IPS-NIHi11 (cell line): ENCODE results near the gene RASAL3.
A peak's percentile ranks its signal among the peaks of the same experiment; 100 is the strongest.

Experiments
- DNase-seq: peaks from one replicate; pipeline ENCODE4 v3.0.0; 2012; ENCODE audit warnings: mixed read lengths, low spot score

RASAL3 gene

DNA sequence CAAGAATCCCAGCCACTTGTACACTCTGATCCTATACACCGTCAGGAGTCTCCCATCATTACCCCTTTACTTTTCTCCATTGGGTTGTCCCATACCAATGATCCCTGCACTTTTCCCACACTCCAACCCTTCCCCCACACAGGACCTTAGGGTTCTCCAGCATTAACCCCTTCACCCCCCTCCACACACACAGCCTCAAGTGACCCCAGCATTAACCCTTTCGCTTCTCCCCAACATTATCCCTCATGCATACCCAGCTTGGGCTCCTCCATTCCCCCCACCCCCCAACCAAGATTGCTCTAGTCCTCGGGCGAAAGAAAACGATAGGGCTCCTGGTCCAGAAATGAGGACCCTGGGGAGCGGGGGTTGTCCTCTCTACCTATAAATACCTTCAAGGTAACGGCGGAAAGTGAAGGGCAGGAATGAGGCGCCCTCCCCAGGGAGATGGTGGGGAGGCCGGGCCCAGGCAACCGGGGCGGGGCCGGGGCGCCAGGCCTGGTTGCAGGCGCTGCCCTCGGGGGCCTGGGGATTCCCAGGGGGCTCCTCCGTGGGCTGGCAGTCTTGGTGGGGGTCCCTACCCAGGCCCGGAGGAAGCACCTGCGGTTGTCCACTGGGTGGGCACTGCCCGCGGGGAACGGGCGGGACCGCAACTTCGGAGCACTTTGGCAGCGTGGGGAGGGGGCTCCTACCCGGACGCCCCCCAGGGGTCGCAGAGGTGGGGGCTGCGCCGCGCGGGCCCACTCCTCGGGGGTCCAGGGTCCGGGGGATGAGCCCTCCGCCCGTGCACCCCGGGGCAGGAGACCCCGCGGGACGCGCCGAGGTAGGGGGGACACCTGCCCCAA lies 15.3 kb downstream of the RASAL3 start:
- DNase-seq = peak; percentile 49

DNA sequence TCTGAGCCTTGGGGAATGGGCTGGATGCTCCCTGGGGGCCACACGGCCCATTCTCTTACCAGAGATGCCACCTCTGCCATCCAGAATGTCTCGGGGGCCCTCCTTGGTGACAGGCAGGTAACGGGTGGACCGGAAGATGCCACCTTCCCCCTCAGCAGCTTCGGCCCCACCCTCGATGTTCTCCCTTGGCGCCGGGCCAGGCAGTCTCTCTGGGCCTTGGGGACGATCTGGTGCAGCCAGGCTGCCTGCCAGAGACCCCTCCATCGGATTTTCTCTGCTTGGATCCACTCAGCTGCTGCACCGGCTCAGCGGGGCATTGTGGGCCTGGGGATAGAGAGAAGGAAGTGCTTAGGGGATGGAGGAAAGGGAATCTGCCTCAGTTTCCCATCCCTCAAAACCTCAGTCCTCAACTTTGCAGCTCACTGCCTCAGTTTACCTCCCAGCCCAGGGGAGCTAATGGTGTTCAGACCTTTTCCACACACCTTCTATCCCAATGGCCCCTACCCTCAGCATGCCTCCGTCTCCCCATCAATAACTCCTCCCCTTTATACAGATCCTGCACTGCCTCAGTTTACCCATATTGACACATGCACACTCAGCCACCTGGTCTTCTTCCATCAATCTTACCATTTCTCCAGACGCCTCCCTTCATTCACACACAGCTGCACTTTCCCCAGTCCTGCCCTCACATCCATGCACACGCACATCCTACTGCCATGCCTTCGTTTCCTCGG lies 16.1 kb downstream of the RASAL3 start:
- no peak for DNase-seq

DNA sequence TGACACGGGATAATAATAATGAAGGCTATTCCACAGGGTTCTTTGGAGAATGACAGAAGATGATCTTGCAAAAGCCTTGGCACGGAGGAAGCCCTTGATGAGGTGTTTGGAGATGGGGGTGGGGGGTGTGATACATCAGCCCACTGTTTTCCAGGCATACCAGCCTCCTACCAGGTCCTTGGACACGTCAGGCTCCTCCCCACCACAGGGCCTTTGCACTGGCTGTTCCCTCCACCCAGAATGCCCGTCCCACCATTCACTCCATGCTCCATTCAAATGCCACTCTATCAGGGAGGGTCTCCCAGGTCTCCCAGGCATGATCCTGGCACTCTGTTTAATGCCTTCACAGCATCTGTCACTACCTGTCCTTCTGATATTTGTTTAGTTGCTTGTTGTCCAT lies 17.3 kb downstream of the RASAL3 start:
- DNase-seq = no peak

DNA sequence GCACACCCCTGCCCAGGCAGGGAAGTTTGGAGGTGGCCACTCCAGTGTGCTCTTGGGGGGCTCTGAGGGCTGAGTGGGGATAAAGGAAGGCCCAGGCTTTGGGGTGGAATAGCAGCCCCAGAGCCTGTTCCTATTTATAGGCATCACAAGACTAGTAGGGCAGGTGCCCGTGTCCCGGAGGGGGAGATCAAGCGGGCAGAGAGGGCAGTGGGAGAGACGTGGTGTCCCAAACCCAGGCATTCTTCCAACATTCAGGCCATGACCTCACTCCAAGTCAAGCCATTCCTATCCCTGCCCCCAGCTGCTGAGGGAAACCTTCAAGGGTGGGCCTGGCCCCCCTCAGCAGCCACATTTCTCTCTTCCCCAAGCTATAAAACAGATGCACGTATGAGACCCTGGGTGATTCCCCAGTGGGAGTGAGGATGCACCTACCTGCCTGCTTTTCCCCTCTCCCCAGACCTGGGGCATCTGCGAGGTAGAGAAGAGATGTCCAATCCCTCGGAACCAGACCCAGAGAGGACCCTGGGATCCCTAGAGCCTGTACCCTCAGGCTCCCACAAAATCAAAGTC lies 18.5 kb downstream of the RASAL3 start:
- DNase-seq = no peak

DNA sequence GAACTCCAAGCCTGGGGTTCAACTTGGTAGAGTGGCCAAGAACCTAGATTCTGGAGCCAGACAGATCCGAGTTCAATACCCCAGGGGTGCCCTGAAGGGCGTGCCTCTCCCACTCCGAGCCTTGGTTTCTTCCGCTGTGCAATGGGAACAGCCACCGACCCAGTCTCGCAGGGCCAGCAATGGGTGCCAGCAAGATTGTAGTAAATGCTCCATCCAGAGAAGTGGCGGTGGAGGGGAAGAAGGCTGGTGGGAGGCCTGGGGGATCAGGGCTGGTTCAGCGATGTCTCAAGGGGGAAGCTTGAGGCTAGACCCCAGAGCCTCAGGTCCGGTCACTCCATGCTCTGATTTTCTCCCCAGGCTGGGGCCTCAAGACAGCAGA lies 19.1 kb downstream of the RASAL3 start:
- no peak for DNase-seq

DNA sequence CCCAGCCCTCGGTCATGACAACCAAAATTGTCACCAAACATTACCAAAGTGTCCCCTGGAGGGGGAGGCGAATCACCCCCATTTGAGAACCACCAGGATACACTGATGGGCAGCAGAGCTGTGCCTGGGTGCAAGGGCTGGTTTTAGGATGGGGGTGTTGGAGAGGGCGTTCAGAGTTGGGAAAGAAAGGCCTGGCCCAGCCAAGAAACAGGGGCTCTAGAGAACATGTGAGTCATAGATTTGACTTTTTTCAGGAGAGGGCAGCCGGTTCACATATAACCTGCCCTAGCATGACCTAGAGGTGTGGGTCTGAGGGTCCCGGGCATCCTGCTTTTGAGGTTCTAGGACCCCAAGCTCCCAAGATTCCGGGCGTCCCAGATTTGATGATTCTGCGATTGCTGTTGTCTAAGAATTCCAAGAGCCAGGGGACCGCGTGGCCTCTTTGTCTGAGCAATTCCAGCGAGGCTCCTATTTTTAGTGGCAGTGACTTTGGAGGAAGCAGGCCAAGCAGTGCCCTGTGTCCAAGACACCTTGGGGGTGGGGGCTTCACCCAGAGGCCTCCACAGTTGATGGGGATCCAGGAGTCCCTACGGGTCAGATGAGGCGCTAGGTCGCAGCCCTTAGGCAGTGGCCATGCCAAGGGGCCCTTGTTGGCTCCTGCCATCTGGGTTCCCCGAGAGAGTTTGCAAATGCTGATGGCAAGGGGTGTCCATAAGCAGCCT lies 19.7 kb downstream of the RASAL3 start:
- no peak for DNase-seq

DNA sequence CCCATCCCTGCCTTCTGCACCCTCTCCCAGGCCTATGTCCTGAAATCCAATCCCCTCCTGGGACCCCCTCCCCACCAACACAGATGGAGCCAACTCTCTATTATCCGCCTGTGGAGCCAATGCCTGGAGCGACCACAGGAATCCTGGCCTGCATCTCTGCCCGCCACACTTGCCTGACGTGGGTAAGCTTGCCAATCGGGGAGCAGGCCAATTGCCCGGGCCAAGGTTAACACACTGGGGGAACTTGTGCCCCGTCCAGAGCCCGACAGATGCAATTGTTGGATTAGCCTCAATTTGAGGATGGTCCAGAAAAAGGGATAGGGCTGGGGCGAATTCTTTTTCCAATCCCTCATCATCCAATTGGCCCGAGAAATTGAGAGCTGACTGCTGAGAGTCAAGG lies 20.5 kb downstream of the RASAL3 start:
- no peak for DNase-seq

DNA sequence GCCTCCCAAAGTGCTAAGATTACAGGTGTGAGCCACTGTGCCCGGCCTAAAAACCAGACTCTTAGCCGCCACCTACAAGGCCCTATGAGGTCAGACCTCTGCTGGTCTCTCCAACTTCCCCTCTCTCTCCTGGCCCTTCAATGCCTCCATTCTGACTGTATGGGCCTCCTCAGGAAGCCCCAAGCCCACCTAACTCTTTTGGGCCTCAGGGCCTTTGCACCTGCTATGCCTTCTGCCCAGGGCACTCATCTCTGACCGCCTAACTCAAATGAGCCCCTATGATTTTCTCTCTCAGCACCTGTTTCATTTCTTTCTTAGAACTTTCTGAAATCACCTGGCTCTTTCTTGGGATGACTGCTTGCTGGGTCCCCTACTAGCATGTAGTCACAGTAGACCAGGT lies 21.0 kb downstream of the RASAL3 start:
- DNase-seq = no peak

DNA sequence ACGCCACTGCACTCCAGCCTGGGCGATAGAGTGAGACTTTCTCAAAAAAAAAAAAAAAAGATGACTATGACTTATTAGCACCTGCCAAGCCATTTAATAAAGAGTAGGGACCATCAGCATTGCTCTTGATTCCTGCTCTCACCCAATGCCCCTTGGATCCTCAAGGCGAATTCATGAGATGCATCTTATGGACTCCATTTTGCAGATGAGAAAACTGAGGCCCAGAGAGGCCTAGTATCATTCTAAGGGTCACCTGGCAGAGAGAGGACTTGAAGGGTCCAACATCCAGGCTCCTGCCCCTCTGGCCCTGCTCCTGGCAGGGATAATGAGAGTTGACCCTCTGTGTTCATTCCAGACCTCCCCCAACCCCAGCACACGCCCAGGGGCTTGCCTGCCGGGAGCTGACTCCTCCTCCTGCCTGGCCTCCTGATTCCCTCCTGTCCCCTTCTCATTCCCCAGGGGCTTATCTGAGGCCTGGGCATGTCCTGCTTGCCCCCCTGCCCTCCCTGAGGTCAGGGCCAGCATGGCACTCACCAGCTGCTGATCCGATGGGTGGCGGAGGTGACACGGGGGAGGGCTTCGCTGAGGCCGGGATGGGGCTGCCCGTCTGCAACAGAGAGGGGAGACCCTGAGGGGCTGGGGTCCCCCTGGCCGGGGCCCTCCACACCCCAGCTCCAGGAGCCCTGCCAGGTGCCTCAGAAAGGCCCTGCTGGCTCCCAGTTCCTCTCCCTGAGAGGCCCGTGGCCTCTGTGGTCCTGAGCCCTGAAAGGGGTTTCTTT lies 22.0 kb downstream of the RASAL3 start:
- no peak for DNase-seq

DNA sequence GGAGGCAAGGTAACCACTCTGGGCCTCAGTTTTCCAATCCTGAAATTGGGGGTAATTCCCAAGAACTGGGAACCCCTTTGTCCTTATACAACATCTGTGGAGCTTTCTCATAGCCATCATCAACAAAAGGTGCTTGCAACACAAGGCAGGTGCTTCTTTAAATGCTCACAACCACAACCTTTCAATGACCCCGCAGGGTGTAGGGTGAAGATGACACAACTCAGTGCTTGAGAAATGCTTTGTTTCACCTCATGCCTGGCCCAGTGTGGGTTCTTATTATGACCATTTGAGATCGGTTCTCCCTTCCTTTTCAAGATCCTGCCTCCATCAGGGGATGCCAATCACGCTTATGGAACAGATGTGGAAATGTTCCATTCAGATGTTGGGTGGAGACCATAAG lies 23.0 kb downstream of the RASAL3 start:
- DNase-seq = no peak

DNA sequence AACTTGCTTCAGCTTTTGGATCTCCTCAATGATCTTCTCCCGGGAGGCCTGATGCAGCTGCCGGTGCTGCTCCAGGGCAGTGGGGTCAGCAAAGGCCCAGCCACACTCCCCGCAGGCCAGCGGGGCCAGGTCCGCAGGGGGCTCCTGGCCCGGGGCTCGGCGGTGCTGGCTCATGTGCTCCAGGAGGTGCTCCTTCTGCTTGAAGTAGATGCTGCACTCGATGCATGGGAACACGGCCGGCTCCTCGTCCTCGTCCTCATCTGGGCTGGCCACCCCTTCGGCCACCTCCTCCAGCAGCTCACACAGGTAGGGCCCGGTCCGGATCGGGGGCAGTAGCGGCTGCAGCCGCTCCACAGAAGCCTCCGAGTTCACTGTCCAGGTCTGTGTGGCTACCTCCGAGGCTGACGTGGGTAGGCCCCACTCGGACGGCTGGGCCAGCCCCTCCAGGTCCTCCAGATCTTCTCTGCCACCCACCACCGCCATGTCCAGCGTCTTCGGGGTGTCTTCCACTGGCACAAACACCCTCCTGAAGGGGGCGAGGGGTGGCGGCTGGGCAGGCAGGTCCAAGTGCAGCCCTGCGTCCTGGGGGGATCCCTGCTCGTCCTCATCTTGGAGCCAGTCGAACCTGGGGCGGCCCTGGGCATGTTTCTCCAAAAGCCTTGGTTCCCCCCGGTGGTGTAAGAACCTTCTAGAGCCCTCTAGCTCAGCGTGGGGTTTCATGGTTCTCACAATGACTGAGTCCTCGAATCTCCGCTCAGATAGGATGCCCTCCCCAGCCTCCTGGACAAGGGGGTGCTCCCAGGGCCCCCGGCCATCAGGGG lies 24.3 kb downstream of the RASAL3 start:
- DNase-seq = no peak

DNA sequence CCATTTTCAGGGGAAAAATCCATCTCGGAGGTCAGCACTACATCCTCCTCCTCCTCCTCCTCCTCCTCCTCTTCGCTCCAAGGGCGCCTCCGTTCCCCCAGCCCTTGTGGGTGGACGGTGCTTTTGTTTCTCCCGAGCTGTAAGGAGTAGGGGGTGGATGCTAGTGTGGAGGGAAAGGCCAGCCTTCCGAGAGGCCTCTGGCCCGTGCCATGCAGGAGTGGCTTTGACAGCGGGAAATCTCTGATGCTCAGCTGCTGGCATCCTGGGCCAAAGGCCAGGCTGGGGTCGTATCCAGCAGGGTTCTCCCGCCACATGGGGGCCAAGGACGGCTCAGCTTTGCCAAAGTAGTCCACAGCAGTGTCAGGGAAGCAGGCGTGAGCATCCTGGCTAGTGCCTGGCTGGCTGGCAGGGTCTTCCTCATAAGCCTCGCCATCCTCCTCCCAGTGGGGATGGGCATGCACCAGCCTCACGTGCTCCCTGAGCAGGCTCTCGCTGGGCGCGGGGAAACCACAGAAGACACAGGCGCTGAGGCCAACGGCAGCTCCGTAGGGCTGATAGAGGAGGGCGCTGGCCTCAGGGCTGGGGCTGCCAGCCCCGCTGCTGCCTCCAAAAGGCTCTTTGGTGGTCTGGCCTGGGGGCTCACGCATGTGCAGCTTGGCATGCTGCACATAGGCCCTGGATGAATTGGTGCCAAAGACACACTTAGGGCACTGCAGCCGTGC lies 25.1 kb downstream of the RASAL3 start:
- no peak for DNase-seq

DNA sequence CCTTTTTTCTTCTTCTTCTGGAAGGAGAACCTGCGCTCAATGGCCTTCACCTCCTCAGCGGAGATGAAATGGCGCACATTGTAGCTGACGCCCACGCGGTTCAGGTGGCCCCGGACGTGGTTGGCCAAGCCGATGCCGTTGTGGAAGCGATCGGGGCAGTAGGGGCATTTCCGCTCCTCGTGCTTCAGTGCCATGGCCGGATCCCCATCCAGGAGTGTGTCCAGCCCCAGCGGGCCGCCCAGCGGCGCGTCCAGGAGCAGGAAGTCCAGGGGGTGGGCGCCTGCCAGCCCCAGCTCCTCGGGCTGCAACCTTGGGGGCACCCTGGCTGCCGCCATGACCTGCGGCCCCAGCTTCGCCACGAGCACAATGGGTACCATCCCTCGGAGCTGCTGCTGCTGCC lies 25.8 kb downstream of the RASAL3 start:
- no peak for DNase-seq

DNA sequence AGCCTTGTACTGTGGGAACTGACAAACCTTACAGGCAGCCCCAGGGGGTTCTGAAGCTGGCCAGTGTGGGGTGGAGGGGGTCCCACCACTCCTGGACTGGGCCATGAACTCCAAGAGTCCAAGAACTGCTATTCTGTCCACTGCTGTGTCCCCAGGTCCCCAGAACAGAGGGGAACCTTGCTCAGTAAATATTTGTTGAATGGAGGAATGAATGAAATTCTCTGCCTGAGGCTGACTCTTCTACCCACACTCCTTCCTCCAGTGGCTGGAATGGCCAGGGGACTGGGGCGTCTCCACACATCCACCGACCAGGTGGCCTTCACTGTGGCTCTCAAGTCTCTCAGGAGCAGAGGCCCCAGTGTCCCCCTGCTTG lies 26.2 kb downstream of the RASAL3 start:
- no peak for DNase-seq

DNA sequence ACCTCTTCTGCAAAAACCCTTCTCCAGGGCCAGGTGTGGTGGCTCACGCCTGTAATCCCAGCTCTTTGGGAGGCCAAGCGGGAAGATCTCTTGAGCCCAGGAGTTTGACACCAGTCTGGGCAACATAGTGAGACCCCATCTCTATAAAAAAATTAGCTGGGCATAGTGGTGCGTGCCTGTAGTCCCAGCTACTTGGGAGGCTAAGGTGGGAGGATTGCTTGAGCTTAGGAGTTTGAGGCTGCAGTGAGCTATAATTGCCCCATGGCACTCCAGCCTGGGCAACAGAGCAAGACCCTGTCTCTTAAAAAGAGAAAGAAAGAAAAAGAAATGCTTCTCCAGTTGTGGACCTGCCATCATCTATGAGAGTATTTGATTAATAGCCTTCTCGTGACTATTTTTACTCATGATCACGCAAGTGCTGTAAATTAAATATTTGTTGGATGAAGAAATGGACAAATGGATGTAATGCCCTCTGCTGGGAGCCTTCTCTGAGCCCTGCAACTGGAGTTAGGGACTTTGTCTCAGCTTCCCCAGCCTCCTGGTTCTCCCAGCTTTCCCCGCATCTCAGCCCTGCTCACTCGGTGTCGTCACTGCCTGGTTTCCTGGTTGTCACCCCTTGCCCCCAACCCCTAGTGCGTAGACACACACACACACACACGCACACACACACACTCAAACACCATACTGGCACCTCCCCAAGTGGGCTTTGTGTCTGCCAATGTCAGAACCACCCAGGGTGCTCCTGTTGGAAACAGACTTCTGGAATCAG lies 26.8 kb downstream of the RASAL3 start:
- no peak for DNase-seq

DNA sequence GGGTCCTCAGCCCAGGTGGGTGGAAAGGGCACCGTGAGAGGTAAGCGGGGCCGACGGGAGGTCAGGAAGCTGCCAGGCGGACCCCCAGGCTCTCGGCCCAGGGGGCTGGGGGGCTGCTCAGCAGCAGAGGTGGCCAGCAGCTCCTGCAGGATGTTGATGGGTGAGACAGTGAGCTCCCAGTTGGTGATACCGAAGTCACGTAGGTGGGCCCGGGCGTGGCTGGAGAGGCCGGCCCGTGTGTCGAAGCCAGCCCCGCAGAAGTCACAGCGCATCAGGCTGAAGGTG lies 27.6 kb downstream of the RASAL3 start:
- DNase-seq = no peak

DNA sequence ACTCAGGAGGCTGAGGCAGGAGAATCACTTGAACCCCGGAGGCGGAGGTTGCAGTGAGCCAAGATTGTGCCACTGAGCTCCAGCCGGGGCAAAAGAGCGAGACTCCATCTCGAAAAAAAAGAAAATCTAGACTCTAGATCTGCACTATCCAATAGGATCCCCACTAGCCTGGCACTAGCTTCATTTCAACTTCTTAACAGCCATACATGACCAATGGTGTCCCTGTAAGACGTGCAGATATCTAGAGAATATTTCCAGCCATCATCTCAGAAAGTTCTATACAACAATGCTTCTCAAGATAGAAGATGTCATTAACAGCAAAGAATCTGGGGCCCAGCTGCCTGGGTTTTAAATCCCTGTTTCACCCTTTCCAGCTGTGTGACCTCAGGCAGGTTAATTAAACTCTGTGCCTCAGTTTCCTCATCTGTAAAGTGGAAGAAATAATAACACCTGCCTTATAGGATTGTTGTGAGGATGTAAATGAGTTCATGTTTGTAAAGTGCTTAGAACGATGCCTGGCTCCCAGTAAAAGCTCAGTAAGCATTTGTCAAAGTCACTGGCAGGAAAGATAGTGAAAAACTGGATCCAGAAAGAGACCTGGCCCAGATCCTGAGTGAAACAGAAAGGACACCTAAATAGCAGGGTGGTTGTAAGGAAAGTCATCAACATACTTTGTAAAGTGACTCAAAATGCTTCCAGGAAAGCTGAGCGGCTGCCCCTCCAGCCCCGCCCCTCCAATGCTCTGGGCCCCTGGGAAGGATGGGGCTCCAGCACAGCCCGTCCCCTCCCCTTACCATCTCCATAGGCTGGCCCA lies 28.1 kb downstream of the RASAL3 start:
- no peak for DNase-seq

DNA sequence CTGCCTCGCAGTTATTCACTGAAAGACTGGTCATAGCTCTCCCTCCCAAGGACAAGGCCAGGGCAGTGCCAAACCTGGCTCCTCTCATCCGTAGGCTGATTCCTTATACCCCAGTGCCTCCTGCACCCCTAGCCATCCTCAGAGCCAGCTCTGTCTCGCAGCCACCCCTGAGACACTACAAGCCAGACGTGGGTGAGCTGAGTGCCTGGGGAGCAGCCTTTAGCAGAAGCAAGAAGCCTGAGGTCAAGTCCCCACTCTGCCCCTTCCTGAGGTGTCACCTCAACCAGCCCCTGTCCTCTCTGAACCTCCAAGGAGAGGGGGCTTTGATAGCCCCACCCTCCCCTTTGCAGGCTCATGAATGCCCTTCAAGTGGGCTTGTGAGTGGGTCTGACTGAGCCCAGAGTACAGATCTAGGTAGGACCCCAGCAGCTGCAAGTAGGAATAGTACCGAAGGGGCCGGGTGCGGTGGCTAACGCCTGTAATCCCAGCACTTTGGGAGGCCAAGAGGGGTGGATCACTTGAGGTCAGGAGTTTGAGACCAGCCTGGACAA lies 30.8 kb downstream of the RASAL3 start:
- no peak for DNase-seq
